ENCODE measurements around the gene SYT5. TPM values are rescaled to one million over a fixed set of nuclear protein-coding genes. Genes with fewer than 3 reads are reported as not detected.
A peak's percentile ranks its signal among the peaks of the same experiment; 100 is the strongest.

SYT5 gene
- total and polyA plus RNA-seq, 9 of the 15 experiments (the other 6 are each of a cell fraction or from before 2014, with no cell fraction given), result 1.3 to 20.9 (median 8.8) TPM

DNA sequence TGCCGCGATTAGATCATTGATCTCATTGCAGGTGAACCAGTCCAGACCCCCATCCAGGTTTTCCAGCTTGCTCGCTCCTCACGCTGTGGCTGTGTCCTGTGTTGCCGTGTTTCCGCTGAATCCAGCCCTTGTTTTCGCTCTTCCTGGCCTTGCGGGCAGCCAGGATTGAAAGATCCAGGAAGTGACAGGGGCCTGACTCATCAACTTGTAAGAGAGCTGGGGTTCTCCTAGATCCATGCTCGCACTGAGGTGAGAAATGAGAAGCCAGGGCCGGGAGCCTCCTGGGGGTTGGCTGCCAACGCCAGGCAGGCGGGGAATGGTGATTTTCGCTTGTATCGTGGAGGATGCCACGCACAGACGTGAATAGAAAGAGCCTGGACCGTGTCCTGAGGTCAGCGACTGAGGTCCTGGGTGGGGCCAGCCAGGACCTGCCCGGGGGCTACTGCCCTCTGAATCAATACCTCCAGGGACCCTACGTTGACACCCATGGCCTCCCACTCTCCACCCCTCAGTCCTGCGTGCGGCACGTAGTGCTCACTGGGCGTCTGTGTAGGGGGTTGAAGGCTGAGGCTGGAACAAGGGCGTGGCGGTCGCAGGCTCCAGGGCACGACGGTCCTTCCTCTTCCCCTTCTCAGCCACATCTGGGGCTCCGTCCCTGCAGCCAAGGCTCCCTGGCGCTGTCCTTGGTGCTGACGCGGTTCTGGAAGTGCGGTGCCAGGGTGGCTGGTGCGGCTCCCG lies 36.5 kb upstream of the SYT5 start (continued):
- TF ChIP-seq, protein P1, sequence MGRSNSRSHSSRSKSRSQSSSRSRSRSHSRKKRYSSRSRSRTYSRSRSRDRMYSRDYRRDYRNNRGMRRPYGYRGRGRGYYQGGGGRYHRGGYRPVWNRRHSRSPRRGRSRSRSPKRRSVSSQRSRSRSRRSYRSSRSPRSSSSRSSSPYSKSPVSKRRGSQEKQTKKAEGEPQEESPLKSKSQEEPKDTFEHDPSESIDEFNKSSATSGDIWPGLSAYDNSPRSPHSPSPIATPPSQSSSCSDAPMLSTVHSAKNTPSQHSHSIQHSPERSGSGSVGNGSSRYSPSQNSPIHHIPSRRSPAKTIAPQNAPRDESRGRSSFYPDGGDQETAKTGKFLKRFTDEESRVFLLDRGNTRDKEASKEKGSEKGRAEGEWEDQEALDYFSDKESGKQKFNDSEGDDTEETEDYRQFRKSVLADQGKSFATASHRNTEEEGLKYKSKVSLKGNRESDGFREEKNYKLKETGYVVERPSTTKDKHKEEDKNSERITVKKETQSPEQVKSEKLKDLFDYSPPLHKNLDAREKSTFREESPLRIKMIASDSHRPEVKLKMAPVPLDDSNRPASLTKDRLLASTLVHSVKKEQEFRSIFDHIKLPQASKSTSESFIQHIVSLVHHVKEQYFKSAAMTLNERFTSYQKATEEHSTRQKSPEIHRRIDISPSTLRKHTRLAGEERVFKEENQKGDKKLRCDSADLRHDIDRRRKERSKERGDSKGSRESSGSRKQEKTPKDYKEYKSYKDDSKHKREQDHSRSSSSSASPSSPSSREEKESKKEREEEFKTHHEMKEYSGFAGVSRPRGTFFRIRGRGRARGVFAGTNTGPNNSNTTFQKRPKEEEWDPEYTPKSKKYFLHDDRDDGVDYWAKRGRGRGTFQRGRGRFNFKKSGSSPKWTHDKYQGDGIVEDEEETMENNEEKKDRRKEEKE (IDR thresholded peaks at IDR 0.05; ENCODE audit: borderline replicate concordance in 1 of 2, control insufficient read depth in 1 of 2, low read depth in 2 of 2, low read length in 1 of 2), result no peak
- TF ChIP-seq, protein P2, sequence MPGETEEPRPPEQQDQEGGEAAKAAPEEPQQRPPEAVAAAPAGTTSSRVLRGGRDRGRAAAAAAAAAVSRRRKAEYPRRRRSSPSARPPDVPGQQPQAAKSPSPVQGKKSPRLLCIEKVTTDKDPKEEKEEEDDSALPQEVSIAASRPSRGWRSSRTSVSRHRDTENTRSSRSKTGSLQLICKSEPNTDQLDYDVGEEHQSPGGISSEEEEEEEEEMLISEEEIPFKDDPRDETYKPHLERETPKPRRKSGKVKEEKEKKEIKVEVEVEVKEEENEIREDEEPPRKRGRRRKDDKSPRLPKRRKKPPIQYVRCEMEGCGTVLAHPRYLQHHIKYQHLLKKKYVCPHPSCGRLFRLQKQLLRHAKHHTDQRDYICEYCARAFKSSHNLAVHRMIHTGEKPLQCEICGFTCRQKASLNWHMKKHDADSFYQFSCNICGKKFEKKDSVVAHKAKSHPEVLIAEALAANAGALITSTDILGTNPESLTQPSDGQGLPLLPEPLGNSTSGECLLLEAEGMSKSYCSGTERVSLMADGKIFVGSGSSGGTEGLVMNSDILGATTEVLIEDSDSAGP (CRISPR knock-in tag; IDR thresholded peaks at IDR 0.05), result peak; percentile 82
- TF ChIP-seq LCOR (CRISPR knock-in tag; IDR thresholded peaks at IDR 0.05) (peak; percentile 76), HOXB6 (CRISPR knock-in tag; IDR thresholded peaks at IDR 0.05; ENCODE audit: borderline replicate concordance) (no peak), MCM7 (IDR thresholded peaks at IDR 0.05) (0 out of 4 replicates have a peak, but pooled peaks of 1 of the 2 experiments have one; percentile 9), OTX1 (CRISPR knock-in tag; IDR thresholded peaks at IDR 0.05) (peak; percentile 66; the same call in 1 of the 2 replicates), POLR3G (IDR thresholded peaks at IDR 0.05; ENCODE audit: extremely low read depth, insufficient read length, insufficient replicate concordance) (no peak), HDAC3 (IDR thresholded peaks at IDR 0.05; ENCODE audit: borderline replicate concordance, partially characterized antibody) (peak; percentile 99), E2F3 (CRISPR knock-in tag; IDR thresholded peaks at IDR 0.05) (0 out of 2 replicates have a peak, but pooled peaks have one; percentile 10), BDP1 (IDR thresholded peaks at IDR 0.05; ENCODE audit: insufficient read depth, insufficient read length) (no peak), EZH2 (IDR thresholded peaks at IDR 0.05; ENCODE audit: borderline replicate concordance, low read depth, low read length) (no peak), ZFP1 (CRISPR knock-in tag; IDR thresholded peaks at IDR 0.05) (no peak), CC2D1A (IDR thresholded peaks at IDR 0.05) (0 out of 2 replicates have a peak, but pooled peaks have one; percentile 70), MED1 (CRISPR knock-in tag; IDR thresholded peaks at IDR 0.05; ENCODE audit: borderline replicate concordance) (no peak)
- TF ChIP-seq, protein P3, sequence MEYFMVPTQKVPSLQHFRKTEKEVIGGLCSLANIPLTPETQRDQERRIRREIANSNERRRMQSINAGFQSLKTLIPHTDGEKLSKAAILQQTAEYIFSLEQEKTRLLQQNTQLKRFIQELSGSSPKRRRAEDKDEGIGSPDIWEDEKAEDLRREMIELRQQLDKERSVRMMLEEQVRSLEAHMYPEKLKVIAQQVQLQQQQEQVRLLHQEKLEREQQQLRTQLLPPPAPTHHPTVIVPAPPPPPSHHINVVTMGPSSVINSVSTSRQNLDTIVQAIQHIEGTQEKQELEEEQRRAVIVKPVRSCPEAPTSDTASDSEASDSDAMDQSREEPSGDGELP (CRISPR knock-in tag; IDR thresholded peaks at IDR 0.05; ENCODE audit: borderline replicate concordance), result peak; percentile 91
- TF ChIP-seq, protein P4, sequence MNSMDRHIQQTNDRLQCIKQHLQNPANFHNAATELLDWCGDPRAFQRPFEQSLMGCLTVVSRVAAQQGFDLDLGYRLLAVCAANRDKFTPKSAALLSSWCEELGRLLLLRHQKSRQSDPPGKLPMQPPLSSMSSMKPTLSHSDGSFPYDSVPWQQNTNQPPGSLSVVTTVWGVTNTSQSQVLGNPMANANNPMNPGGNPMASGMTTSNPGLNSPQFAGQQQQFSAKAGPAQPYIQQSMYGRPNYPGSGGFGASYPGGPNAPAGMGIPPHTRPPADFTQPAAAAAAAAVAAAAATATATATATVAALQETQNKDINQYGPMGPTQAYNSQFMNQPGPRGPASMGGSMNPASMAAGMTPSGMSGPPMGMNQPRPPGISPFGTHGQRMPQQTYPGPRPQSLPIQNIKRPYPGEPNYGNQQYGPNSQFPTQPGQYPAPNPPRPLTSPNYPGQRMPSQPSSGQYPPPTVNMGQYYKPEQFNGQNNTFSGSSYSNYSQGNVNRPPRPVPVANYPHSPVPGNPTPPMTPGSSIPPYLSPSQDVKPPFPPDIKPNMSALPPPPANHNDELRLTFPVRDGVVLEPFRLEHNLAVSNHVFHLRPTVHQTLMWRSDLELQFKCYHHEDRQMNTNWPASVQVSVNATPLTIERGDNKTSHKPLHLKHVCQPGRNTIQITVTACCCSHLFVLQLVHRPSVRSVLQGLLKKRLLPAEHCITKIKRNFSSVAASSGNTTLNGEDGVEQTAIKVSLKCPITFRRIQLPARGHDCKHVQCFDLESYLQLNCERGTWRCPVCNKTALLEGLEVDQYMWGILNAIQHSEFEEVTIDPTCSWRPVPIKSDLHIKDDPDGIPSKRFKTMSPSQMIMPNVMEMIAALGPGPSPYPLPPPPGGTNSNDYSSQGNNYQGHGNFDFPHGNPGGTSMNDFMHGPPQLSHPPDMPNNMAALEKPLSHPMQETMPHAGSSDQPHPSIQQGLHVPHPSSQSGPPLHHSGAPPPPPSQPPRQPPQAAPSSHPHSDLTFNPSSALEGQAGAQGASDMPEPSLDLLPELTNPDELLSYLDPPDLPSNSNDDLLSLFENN (IDR thresholded peaks at IDR 0.05; ENCODE audit: low read depth in 2 of 2, low read length in 2 of 2), result peak in 1 of 2 experiments; percentile 61; a peak in 2 of 4 replicates
